ENCODE measurements around the gene PLEKHM3.
"Not testable (repeated sequence)": the region's sequence is repeated elsewhere in the genome, so short reads cannot be mapped to it uniquely, and the experiment has no call there.

PLEKHM3 gene

DNA sequence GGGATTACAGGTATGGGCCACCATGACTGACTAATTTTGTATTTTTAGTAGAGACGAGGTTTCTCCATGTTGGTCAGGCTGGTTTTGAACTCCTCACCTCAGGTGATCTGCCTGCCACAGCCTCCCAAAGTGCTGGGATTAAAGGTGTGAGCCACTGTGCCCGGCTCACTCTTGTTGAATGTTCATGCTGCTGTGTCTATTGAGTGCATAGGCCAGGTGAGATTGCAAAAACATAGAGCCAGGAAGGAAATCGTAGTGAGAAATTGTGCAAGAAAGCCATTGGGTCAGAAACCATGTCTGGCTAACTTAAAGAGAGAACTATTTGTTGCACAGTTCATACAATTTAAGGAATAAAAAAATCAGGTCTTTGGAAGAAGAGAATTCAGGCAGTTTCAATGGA, 210.1 kb downstream of the PLEKHM3 start:
- DNase-seq, result no peak

DNA sequence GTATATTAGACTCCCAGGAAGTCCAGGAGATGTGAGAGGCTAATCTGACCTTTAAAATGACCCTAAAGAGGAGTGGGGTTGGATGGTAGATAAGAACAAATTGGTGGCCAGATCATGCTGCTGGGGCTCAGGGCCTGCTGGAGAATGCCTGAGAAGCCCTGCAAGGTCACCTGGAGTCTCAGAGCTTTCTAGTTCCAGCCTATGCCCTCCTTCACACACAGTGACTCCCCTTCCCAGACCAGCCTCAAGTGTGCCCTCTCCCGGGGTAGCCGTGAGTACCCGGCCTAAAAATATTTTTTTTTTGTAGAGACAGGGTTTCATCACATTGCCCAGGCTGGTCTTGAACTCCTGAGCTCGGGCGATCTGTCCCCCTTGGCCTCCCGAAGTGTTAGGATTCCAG, 211.4 kb downstream of the PLEKHM3 start:
- no peak for DNase-seq

DNA sequence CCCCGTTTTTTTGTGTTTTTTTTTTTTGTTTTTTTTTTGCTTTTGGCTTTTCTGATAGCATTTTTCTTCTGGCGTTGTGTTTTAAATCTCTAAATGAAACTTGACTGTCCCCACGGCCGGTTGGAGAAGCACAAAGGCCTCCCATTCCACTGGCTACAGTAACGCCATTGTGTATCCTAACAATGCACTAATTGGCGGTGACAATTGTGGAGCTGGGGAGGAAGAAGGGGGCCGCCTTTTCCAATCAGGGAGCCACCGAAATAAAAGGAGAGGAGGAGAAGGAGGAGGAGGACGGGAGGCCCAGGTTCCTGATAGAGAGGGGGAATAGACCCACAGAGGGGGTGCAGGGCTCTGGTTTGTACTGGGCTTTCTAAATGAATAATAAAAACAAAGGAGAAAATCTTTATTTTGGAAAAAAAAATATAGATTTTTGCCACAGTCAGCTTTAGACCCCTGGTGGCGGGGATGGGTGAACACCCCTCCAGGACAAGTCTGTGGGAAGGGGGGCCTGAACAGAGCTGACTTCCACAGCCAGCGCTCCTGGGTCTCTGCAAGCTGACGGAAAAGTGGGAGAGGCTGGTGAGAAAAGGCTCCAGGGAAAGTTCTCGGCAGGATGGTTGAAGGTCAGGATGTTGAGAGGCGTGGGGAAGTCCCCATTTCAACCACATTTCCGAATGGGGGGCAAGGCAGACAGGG, 212.0 kb downstream of the PLEKHM3 start:
- no peak for DNase-seq

DNA sequence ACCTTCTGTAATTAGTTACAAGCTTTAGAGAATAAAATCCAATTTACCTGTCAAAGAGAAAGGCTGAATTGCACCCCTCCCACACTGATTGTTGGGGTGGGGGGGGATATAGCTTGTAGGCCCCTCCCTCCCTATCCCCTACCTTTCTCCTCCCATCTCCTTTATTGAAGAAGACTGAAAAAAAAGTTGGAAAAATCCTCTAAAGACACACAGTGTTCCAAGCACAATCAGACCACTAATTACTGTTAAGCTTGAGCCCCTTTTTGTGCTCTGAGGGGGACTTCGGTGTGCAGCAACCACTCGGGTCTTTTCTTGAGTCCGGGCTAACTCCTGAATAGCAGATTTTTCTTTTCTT, 212.6 kb downstream of the PLEKHM3 start:
- no peak for DNase-seq

DNA sequence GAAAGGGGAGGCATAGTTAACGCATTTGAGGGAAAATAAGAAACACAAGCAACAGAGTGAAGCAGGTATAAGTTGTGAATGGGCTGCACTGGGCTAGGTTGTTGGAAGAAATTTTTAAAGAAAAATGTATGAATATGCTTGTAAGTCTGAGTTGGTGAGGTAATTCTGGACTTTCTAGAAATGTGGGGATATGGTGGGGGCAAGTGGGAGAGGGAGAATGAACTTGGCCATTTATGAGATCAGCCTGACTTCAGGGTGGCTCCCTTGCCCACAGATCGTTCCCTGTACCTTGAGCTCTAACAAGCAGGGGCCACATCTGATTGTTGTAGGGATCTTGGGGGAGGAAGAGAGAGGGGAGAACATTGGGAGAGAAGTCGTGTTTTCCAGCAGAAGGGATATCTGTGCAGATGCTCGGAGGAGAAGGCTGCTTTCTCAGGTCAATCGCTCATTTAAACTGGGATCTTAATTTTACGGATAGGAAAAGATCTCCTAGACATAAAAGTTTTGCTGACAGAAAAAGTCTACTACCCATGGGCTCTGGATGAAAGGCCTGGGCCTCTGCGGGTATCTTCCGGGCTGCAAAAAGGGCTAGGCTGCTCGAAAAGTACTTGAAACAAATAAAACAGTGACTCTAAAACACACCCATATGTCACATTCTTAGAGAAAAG, 213.1 kb downstream of the PLEKHM3 start:
- no peak for DNase-seq

DNA sequence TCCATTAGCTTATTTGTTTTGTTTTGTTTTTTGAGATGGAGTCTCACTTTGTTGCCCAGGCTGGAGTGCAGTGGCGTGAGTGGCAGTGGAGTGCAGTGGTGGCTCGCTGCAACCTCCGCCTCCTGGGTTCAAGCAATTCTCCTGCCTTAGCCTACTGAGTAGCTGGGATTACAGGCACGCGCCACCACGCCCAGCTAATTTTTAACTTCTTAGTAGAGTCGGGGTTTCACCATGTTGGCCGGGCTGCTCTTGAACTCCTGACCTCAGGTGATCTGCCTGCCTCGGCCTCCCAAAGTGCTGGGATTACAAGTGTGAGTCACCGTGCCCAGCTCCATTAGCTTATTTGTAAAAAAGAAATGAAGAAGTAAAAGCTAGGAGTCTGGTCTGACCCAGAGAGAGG, 213.7 kb downstream of the PLEKHM3 start:
- not testable (repeated sequence) for DNase-seq

DNA sequence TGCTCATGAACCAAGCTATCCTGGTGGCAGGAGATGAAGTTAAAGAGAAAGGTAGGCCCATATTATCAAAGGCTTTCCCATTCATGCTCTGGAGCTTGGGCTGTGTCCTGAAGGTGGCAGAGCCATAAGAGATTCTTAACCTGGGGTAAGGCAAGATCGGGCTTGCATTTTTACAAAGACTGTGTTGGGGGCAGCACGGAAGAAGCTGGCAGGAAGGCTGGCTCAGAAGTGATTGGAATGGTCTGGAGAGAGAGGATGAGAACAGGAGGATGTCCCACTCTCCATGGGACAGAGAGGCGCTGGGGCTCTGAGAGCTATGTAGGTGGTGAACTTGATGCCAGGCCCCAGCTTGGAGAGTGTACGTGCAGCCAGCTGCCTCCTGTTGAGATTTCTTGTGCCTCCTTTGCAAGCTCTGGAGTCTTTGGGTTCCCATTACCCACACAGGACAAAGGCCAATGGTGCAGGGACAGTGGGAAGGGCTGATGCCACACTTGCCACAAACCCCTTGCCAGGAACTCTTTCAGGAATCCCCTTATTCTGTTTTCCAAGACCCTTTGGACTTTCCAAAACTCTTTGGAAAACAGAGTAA, 215.0 kb downstream of the PLEKHM3 start:
- DNase-seq, result no peak

DNA sequence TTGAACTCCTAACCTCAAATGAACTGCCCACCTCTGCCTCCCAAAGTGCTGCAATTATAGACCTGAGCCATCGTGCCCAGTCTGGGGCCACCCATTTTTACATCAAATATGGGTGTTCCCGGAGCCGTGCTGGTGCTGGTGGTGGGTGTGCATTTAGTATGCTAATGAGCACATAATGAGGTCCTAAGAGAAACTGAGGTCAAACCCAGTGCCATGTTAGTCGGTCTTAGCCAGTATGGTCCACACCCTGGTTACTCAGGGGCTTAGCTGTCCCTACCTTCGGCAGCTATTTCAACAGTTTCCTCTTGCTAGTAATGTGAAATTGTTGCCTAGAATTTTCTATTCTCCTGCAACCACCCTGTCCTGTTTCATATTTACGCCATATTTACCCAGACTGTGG, 217.2 kb downstream of the PLEKHM3 start:
- no peak for DNase-seq

DNA sequence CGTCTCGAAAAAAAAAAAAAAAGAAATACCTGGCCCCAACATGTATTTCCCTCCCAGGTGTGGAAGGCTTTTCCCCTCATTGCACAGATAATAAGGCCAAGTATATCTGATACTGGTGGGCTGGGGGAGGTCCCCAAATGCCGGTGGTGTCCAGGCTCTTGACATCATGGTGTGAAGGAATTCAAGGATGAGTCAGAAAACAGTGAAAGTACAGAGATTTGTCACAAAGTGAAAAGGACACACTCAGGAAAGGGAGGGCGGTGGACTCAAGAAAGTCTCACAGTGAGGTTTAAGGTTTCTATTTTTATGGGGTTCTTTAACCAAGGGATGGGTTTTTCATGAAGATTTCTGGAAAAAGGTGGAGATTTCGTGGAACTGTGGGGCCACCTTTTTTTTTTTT, 217.8 kb downstream of the PLEKHM3 start:
- DNase-seq, result no peak

DNA sequence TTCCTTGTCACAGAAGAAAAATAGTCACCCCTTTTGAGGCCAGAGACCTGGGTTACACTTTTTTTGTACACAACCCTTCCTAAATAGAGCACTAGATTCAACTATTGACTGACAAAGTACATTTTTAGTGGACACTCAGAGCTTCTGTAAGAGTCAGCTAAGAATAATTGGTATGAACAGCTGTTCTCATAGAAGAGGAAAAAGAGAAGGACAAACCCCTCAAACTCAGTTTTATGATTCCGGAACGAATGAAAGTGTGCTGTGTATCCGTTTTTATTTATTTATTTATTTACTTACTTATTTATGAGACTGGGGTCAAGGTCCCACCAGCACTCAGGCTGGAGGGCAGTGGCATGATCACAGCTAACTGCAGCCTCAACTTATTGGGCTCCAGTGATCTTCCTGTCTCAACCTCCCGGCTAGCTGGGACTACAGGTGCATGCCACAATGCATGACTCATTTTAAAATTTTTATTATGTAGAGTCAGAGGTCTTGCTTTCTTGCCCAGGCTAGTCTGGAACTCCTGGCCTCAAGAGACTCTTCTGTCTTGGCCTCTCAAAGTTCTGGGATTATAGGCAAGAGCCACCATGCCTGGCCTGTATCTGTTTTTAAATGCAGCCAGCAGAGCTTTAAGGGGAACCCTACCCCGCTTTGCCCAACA, 219.6 kb downstream of the PLEKHM3 start:
- DNase-seq, result no peak

DNA sequence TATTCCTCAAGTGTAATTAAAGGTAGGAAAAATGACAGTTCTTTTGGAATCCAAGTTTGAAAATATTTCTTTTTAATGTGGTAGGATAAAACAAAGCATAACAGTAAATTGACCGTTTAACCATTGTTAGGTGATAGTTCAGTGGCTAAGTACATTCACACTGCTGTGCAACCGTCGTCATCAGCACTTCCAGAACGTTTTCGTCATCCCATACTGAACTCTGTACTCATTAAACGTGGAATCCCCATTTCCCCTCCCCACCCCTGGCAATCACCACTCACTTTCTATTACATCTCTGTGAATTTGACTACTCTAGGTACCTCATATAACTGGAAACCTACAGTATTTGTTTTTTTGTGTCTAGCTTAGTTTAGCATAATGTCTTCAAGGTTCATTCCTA, 222.7 kb downstream of the PLEKHM3 start:
- DNase-seq, result no peak

DNA sequence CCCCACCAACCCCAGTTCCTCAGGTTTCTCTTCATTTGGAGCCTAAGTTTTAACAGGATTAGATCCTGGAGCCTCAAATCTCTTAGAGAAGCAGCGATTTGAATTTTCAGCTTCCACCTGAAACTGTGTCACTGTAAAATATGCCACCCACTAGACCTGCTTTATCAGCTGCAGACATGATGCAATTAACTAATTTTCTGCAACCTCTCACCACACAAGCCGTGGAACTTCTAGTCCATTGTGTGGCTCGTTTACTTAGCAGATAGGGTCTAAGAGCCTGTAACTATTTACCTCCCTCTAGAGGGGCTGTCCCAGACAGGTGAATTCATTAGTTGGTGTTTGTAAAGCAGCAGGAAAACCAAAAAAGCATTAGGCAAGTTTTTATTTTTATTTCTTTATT, 224.1 kb downstream of the PLEKHM3 start:
- DNase-seq, result no peak

DNA sequence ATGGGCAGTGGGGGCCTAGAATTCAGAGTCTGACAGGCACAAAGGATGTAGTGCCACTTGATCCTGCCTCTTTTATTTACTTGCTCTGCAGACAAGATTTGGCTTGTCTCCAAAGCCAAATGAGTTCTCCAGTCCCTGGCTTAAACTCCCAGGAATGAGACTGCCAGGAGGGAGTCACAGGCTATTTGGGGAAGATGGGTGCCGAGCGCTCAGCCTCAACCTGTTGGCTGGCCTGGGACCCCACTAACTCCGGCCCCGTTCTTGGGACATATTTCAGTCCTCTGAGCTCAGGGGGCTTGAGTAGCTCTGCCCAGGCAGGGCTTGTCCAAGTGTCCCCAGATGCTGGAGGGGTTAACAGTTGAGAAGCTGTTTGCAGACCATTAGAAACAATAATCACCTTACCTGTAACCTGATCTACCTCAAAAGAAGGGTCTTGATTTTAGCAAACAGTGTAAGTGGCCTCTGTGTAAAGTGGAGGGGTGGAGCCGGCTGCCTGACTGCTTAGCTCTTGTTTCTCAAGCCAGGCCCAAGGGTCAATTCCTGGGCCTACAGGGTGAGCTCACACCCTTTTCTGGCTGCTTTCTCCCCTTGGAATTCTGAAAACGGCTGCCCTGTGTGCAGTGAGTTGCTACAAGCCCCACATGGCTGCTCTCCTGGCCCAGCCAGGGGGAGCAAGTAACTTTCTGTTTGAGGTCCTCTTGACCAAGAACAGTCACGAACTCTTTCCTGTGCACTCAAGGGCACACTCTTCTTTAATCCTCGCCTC, 228.6 kb downstream of the PLEKHM3 start:
- DNase-seq, result no peak

DNA sequence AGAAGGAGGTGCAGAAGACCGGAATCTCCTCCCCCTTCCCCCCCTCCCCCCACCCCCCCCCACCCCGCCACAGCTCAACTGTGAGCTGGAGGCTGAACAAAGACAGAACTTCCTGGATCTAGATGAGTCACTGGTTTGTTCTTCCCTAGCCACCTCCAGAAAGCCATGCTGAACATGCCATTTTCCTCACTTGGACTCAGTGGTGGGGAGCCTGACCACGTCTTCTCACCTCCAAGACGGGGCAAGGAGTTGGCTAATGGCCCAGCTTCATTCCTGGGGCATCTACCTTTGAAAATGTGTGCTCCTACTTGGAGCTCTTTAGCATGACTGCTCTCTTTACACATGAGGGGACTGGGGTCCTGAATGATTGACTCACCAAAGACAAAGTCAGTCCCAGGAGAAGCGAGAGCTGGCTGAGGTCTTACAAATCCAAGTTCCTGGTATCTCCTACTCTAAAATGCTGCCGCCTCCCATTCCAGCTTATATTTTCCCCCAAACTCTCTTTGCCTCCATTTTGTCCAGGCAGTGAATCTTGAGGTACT, 233.0 kb downstream of the PLEKHM3 start:
- no peak for DNase-seq

DNA sequence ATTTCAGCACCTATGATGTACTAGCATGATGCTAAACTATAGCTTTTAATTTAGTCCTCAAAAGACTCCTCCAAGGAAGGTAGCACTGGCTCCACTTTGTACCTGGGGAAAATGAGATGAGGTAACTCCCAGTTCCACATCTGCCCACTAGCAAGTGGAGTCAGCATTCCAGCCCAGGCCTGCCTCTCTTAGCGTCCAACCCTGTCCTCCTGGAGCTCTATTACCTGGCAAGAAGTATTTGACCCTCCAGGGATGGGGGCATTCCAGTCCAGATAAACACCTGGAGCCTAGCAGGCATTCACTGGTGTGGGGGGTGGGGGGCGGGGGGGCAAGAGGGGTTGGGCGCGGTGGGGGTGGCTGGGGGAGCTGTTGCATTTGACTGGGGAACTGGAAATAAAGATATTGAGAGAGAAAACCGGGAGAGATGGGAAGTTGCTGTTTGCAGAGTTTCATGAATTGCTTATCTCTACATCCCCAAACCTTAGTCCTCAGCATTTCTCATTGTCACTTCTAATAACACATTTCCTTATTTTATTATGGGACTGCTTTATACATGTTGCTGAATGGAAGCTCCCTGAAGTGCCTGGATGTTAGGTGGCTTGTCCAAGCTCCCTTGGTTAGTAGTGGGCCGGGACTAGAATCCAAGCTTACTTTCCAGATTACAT, 233.6 kb downstream of the PLEKHM3 start:
- no peak for DNase-seq

DNA sequence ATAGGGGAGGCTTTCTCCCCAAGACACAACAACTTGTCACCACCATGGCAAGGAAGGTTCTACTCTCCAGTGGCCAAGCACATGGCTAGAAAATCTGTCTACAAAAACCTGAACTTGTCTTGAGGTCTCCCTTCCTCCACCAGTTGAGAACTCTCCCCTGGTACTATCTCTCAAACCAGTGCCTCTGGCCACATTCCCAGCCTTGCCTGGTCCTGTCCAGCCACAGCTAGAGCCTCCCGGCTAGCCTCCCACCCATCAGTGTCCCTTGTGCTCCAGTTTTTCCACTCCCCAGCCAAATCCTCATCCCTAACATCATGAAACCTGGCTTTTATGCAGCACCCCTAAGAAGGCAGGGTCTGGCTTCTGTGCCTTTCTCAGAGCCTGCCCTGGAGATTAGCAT, 234.4 kb downstream of the PLEKHM3 start:
- no peak for DNase-seq

DNA sequence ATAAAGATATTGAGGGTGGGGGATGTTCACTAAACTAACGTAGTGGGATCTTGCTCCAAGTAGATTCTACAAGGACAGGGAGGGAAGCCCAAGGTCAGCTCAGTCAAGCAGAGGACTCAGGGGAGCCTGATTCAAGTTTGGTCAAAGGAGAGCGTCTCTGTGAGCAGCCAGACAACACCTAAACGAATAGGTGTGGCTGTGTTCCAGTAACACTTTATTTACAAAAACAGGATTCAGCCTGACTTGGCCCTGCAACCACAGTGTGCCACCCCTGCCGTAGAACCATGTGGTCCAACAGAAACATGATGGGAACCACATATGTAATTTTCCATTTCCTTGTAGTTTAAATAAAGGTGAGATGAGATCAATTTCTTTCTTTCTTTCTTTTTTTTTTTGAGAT, 237.5 kb downstream of the PLEKHM3 start:
- no peak for DNase-seq

DNA sequence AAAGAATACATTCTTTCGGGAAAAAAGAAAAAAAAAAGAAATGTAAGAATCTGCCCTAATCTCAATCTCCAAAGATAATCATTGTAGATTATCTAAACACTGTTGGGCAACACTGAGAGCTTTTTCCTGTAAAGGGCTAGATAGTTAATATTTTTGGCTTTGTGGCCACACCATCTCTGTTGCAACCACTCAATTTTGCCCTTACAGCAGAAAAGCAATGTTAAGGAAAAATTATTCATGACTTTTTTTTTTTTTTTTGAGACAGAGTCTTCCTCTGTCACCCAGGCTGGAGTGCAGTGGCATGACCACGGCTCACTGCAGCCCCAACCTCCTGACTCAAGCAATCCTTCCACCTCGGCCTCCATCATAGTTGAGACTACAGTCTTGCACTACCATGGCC, 238.3 kb downstream of the PLEKHM3 start:
- DNase-seq, result no peak

DNA sequence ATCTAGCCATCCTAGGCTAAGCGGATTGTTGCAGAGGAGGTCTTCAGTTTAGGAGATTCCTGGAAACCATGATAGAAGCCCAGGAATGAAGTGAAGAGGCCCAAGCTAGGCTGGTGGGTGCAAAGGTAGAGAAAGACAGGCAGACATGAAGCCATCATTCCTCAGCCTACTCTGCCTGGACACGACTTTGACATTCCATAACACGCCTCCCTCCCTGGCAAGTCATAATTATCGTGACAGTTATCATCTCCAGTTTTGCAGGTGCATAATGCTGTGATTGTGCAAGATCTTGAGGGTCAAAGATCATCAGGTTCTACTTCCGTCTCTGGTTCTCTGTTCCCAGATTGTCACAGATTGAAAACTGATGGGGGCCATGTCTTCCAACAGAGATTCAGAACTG, 240.4 kb downstream of the PLEKHM3 start:
- DNase-seq, result no peak

DNA sequence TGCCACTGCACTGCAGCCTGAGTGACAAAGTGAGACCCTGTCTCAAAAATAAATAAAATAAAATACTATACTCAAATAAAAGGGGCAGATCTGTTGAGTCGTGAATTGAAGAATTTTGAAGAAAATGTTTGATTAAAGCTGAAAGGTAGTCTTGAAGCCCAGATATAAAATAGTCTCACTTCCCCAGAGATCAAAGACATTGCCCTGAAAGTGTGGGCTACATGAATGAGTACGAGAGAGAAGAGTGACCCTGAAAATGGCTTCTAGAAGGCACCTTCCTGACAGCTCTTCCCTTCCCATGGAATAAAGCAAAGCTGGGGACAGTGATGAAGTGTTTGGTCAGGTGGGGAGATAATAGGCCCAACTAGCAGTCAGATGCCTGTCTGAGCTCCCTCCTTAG, 241.8 kb downstream of the PLEKHM3 start:
- no peak for DNase-seq

DNA sequence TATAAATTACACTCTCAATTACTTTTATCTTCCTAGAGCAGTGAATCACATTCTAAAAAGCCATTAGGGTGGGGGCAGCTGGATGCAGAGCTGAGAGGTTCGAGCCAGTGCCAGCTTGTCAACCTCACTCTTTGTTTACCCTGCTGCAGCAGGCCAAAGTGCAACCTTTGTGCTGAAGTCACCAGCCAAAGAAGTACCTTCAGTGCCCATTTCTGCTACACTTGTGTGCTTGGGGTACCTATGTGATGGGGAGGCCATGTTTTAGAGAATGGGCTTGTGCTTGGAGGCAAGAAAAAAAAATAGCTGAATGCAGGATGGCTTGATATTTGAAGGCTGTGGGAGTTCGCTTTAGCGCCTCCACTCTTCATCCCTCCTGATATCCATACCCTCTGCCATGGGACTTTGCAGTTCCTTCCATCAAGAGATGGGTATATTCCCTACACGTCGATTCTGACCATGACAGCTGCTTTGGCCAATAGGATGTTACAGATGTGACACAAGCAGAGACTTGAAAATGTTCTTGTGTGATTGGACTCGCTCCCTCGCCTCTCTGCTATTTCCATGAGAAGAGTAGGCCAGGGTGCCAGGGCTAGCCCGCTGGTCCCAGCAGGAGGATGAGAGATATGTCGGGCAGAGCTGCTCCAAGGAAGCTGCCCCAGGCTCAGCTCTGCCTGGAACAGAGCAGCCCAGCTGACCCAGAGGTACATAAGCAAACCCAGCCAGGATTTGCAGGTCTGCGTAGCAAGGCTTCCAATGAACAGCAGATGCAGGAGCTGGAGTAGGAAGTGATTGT, 242.9 kb downstream of the PLEKHM3 start:
- no peak for DNase-seq

DNA sequence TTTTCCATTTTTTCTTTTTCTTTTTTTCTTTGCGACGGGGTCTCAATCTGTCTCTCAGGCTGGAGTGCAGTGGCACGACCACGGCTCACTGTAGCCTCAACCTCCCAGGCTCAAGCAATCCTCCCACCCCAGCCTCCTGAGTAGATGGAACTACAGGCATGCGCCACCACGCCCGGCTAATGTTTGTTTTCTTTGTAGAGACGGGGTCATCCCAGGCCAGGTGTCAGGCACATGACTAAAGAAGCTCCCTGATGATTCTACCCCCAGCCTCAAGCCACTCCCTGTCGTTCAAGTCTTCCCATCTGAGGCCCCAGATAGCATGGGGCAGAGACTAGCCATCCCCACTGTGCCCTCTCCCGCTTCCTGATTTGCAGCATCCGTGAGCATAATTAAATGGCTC, 245.8 kb downstream of the PLEKHM3 start:
- no peak for DNase-seq
